Activated naive CD4-positive, alpha-beta T cell treated with anti-CD3 and anti-CD28 coated beads, Interleukin-2, amount 50 U/mL, for 72 hours (primary cell): ENCODE results near the gene AACS. TPM values are rescaled to one million over a fixed set of nuclear protein-coding genes. Genes with fewer than 3 reads are reported as not detected.
A peak's percentile ranks its signal among the peaks of the same experiment; 100 is the strongest.
"Not testable (repeated sequence)": the region's sequence is repeated elsewhere in the genome, so short reads cannot be mapped to it uniquely, and the experiment has no call there.

ENCODE experiments used
- ATAC-seq, 2 donors: fragments of 150-1000 bp; cut with Tn5 transposase; 2 replicates each; pipeline ENCODE4 v1.10.0; 2021; ENCODE audit warnings: mild to moderate bottlenecking in 2 of 2, moderate library complexity in 2 of 2
- DNase-seq, 2 donors: peaks; one replicate each; pipeline ENCODE4 v3.0.0; 2021 to 2022; ENCODE audit warnings: low spot score in 2 of 2
- H3K27ac Mint-ChIP-seq, 2 donors: one replicate each; pipeline ENCODE4 v1.8.0; 2022; ENCODE audit warnings: mild to moderate bottlenecking in 2 of 2, mixed read lengths in 2 of 2
- H3K36me3 Mint-ChIP-seq, 2 donors: one replicate each; pipeline ENCODE4 v1.8.0; 2022; ENCODE audit warnings: mixed read lengths in 2 of 2
- H3K9me3 Mint-ChIP-seq, 2 donors: one replicate each; pipeline ENCODE4 v1.8.0; 2022; ENCODE audit warnings: mixed read lengths in 2 of 2
- total RNA-seq, 2 donors: library from RNA; stranded (reverse); gene quantifications; one replicate each; pipeline ENCODE4 v1.2.3, GENCODE V29; 2022

The AACS gene
- total RNA-seq, 2 donors from 2014 or later = 24.0 to 36.0 TPM

DNA sequence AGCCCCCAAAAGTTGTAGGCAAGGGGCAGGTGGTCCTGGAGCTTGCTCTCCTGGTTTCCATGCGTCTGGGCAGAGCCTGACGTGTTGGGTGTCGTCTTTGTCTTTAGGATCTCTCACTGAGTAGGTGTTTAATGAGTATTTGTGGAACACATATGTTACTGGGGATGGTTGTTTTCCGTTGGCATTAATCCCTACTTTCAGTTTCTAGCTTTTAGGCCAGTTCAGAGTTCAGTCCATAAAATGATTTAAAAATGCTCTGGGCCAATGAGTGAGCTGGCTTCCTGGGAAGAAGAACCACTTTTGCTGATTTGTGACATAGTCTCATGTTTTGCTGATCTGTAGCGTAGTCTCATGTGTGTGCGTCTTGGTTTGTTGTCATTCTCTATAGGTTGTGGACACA lies 10.9 kb downstream of the AACS start:
- Mint-ChIP-seq H3K27ac (no peak overlapping the region), H3K36me3 (peaks cover 0 to 13% of the 10 kb centered on the region in 2 donors), H3K9me3 (no peaks in the 10 kb centered on the region)
- DNase-seq (no peak), ATAC-seq (no peak)

- ATAC-seq (no peak), DNase-seq (no peak)
- H3K36me3 Mint-ChIP-seq = peaks cover 0 to 14% of the 10 kb centered on the region in 2 donors
- no peaks in the 10 kb centered on the region for H3K9me3 Mint-ChIP-seq
- H3K27ac Mint-ChIP-seq = peak overlapping the region in 1 of 2 donors; percentile 19
These were observed 13.8 kb downstream of the AACS start for GRCh38 chr12:125079084-125079483.

DNA sequence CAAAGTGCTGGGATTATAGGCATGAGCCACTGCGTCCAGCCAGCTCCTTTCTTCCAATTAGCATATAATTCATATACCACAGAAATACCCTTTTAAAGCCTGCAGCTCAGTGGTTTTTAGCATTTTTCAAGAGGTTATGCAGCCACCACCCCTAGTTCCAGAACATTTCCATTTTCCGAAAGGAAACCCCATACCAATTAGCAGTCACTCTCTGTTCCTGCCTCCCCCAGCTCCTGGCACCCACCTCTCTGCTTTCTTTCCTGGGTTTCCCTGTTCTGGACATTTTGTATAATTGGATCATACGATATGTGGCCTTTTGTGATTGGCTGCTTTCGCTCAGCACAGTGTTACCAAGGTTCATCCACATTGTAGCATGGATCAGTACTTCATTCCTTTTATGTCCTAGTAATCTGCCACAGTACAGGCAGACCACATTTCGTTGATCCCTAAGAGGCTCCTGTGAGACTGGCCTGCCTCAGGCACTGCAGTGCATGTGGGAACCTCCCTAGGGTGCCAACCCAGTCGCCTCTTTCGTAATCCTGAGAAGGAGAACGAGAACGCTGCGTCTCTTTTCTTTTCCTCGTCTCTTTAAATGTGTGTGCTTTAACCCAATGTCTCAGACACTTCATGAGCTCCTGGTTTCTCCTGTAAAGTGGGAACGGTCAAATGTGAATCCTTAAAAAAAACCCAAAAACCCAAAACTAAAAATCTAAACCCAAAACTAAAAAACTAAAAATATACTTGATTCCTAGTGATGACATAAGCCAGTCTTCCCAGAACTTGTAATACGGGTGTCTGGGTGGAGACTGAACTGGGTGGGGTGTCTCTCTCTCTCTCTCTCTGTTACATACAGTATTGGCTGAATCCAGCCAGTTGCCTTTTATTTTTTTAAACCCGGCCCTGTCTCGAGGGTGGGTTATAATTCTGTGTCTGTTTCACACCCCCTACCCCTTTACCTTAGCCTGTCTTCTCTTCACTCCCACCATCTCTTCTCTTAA lies 14.7 kb downstream of the AACS start:
- no peak overlapping the region for H3K27ac Mint-ChIP-seq
- no peaks in the 10 kb centered on the region for H3K9me3 Mint-ChIP-seq
- peaks cover 0 to 14% of the 10 kb centered on the region in 2 donors for H3K36me3 Mint-ChIP-seq
- DNase-seq (no peak), ATAC-seq (no peak)

- ATAC-seq = no peak
- DNase-seq = no peak
- H3K27ac Mint-ChIP-seq = no peak overlapping the region
- H3K9me3 Mint-ChIP-seq = no peaks in the 10 kb centered on the region
- peaks cover 0 to 7% of the 10 kb centered on the region in 2 donors for H3K36me3 Mint-ChIP-seq
These were observed 16.2 kb downstream of the AACS start for GRCh38 chr12:125081427-125081826.

DNA sequence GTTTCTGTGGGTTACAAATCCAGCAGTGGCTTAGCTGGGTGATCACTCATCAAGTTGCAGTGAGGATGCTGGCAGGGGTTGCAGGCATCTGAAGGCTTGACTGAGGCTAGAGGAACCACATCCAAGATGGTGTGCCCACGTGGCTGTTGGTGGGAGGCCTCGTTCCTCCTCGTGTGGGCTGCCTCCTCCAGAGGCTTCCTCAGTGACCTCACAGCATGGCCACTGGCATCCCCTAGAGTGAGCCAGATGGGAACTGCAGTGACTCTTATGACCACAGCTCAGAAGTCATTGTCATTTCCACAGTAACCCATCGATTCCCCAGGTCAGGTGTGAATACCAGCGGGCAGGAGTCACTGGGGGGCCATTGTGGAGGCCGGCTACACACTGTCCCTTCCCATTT lies 17.8 kb downstream of the AACS start:
- DNase-seq = no peak
- Mint-ChIP-seq H3K9me3 (no peaks in the 10 kb centered on the region), H3K36me3 (peaks cover 0 to 5% of the 10 kb centered on the region in 2 donors), H3K27ac (peak overlapping the region in 1 of 2 donors; percentile 33)
- ATAC-seq = peak in 1 of 2 donors; percentile 48

DNA sequence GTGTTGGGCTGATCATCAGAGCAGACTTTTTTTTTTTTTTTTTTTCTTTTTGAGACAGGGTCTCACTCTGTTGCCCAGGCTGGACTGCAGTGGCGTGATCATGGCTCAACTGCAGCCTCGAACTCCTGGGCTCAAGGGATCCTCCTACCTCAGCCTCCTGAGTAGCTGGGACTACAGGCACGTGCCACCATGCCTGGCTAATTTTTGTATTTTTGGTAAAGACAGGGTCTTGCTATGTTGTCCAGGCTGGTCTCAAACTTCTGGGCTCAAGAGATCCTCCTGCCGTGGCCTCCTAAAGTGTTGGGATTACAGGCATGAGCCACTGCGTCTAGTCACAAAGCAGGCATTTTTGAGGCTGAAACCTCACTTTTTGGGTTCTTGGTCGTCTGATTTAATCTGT lies 23.0 kb downstream of the AACS start:
- ATAC-seq, DNase-seq, H3K27ac Mint-ChIP-seq, H3K36me3 Mint-ChIP-seq, H3K9me3 Mint-ChIP-seq: not testable (repeated sequence)

DNA sequence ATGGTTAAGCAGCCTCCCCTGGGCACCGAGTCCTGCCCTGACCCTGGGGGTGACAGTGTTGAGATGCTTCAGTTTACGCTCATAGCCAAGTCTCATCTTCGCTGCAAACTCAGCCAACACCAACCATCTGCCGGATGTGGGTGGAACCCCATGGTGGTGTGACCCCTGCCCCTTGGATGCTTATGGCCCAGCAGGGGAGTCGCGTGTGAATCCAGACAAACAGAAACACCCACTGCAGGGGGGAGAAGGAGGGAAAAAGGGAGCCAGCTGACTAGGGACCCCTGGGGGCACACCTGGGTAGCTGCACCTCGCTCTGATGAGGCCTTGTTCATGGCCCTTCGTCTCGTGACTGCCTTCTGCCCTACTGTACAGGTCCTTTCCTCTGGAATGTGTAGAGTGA lies 23.8 kb downstream of the AACS start:
- no peak for ATAC-seq
- Mint-ChIP-seq H3K9me3 (no peaks in the 10 kb centered on the region), H3K27ac (no peak overlapping the region)

GRCh38 chr12:125089626-125090025 lies 24.4 kb downstream of the AACS start:
- Mint-ChIP-seq H3K27ac (no peak overlapping the region), H3K36me3 (no peaks in the 10 kb centered on the region), H3K9me3 (no peaks in the 10 kb centered on the region)
- ATAC-seq (no peak), DNase-seq (no peak)

More for the DNA sequence above, 23.8 kb downstream of the AACS start:
- DNase-seq = no peak
- no peaks in the 10 kb centered on the region for H3K36me3 Mint-ChIP-seq

DNA sequence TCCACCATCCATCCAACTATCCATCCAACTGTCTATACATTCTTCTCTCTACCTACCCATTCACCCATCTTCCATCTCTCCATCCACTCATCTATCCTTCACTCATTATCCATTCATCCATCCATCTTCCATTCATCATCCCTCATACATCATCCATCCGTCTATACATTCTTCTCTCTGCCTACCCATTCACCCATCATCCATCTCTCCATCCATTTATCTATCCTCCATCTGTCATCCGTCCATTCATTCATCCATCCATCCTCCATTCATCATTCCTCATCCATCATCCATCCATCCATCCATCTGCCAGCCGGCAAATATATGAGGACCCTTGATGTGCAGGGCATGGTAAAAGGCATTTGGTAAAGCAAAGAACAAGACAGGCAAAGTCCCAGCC lies 25.2 kb downstream of the AACS start:
- no peaks in the 10 kb centered on the region for H3K36me3 Mint-ChIP-seq
- no peaks in the 10 kb centered on the region for H3K9me3 Mint-ChIP-seq
- ATAC-seq (no peak), DNase-seq (no peak)
- H3K27ac Mint-ChIP-seq = no peak overlapping the region

- no peak overlapping the region for H3K27ac Mint-ChIP-seq
- no peaks in the 10 kb centered on the region for H3K9me3 Mint-ChIP-seq
- DNase-seq (no peak), ATAC-seq (no peak)
- no peaks in the 10 kb centered on the region for H3K36me3 Mint-ChIP-seq
These were observed 26.2 kb downstream of the AACS start for GRCh38 chr12:125091401-125091800.

- H3K27ac Mint-ChIP-seq = no peak overlapping the region
- H3K36me3 Mint-ChIP-seq = no peaks in the 10 kb centered on the region
- H3K9me3 Mint-ChIP-seq = no peaks in the 10 kb centered on the region
- ATAC-seq = no peak
- no peak for DNase-seq
These were observed 27.1 kb downstream of the AACS start for GRCh38 chr12:125092108-125092871.

DNA sequence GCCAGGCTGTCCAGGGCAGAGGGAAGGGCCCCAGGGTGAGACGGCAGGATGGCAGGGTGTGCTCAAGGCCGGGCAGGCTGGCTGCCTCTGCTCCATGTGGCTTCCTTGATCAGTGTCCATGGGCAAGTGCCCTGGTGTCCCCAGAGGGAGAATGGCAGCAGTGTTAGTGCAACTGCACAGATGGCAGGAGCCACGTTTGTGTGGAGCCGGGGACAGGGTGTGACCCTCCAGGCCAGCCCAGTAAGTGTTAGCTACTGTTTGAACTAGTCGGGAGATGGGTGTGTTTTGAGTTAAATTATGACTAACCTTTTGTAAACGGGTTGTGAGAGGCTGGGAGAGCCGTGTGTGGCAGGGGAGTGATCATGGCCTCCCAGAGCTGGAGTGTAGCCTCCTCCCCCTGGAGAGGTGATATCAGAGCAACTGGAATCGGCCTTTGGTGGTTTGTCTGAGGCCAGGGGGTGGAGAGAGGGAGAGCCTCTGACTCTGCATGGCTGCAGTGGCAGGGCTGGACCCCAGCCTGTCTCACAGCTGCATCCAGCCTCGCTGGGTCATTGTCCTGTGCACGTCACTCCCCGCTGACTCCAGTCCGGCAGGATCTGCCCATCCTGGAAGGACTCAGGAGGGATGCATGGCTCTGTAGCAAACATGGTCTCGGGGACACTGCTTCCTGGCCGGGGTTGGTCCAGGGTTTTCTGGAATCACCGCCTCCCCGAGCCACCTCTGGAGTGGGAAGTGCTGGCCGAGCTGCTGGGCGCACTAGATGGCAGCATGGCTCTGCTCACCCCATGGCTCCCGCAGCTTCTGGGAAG lies 27.8 kb downstream of the AACS start:
- Mint-ChIP-seq H3K36me3 (no peaks in the 10 kb centered on the region), H3K27ac (peak overlapping the region in 1 of 2 donors; percentile 69), H3K9me3 (no peaks in the 10 kb centered on the region)
- DNase-seq = no peak
- no peak for ATAC-seq

- Mint-ChIP-seq H3K36me3 (no peaks in the 10 kb centered on the region), H3K9me3 (no peaks in the 10 kb centered on the region), H3K27ac (no peak overlapping the region)
- no peak for DNase-seq
- no peak for ATAC-seq
These were observed 28.6 kb downstream of the AACS start for GRCh38 chr12:125093681-125094330.

DNA sequence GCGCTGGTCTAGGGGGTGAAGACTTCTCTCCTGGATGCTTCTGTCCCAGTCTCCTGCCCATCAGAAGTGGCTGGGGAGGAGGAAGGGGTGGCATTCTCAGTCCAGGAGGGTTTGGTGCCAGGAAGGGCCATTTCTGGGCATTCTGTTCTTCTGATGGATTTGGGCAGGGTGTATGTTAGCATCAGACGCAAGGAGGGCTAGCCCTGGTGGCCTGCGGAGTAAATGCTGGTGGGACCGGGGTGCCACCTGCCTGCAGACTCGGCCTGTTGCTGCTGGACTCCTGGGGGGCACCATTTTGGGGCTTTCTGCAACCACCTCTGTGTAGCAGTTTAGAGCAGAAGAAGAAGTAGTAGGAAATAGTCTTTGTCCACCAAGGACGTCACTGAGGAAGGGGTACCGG lies 31.7 kb downstream of the AACS start:
- DNase-seq (no peak), ATAC-seq (no peak)
- Mint-ChIP-seq H3K9me3 (no peaks in the 10 kb centered on the region), H3K27ac (no peak overlapping the region), H3K36me3 (no peaks in the 10 kb centered on the region)

- Mint-ChIP-seq H3K9me3 (no peaks in the 10 kb centered on the region), H3K27ac (no peak overlapping the region), H3K36me3 (no peaks in the 10 kb centered on the region)
- ATAC-seq (no peak), DNase-seq (no peak)
These were observed 32.2 kb downstream of the AACS start for GRCh38 chr12:125097427-125097826.

- DNase-seq = no peak
- Mint-ChIP-seq H3K27ac (peak overlapping the region; percentile 35 to 55), H3K9me3 (no peaks in the 10 kb centered on the region), H3K36me3 (no peaks in the 10 kb centered on the region)
- no peak for ATAC-seq
These were observed 33.6 kb downstream of the AACS start for GRCh38 chr12:125098676-125099408.
